DND-41 (cell line): ENCODE data around the gene ZMYND10.

Experiments
- ATAC-seq: fragments of 200-7000 bp; cut with Tn5 transposase; 3 replicates; pipeline ENCODE4 v1.9.1; 2021; ENCODE audit warnings: low read depth; ENCODE audit not compliant: insufficient read depth
- DNase-seq: peaks from one replicate; pipeline ENCODE4 v3.0.0-alpha.2; 2020
- H2AFZ ChIP-seq: 2 replicates; pipeline ENCODE4 v1.6.0; 2012; ENCODE audit warnings: low read depth, low read length
- H3K27ac ChIP-seq: 2 replicates; pipeline ENCODE4 v1.5.1; 2012; ENCODE audit warnings: low read length, inconsistent platforms
- H3K27me3 ChIP-seq: fragments of 200-600 bp; sonication (generic); 2 replicates; pipeline ENCODE4 v1.6.0; 2012; ENCODE audit warnings: low read length, mild to moderate bottlenecking, inconsistent platforms; ENCODE audit not compliant: insufficient read depth, poor library complexity
- H3K36me3 ChIP-seq: 2 replicates; pipeline ENCODE4 v1.5.1; 2012; ENCODE audit warnings: low read length, inconsistent platforms; ENCODE audit not compliant: insufficient read depth
- H3K4me1 ChIP-seq: 2 replicates; pipeline ENCODE4 v1.5.1; 2012; ENCODE audit warnings: mild to moderate bottlenecking, low read length; ENCODE audit not compliant: insufficient read depth
- H3K4me2 ChIP-seq: 2 replicates; pipeline ENCODE4 v1.6.0; 2012; ENCODE audit warnings: mild to moderate bottlenecking, moderate library complexity, low read length, inconsistent platforms; ENCODE audit not compliant: insufficient read depth
- H3K4me3 ChIP-seq, 2 experiments: fragments of 200-600 bp in 1 of 2; shearing (Covaris generic) in 1 of 2; 2 replicates each; pipeline ENCODE4 v1.5.1; 2012 to 2016; ENCODE audit warnings: inconsistent platforms in 2 of 2, low read length in 2 of 2, mild to moderate bottlenecking in 2 of 2, low read depth in 1 of 2, moderate library complexity in 1 of 2
- H3K79me2 ChIP-seq: 2 replicates; pipeline ENCODE4 v1.6.0; 2012; ENCODE audit warnings: low read length, inconsistent platforms; ENCODE audit not compliant: insufficient read depth
- H3K9ac ChIP-seq: 2 replicates; pipeline ENCODE4 v1.6.0; 2012; ENCODE audit warnings: low read depth, mild to moderate bottlenecking, inconsistent platforms, low read length, moderate library complexity
- H3K9me3 ChIP-seq: 2 replicates; pipeline ENCODE4 v1.5.1; 2012; ENCODE audit warnings: low read length, moderate library complexity, mild to moderate bottlenecking, inconsistent platforms; ENCODE audit not compliant: insufficient read depth, severe bottlenecking
- H4K20me1 ChIP-seq: 2 replicates; pipeline ENCODE4 v1.6.0; 2012; ENCODE audit warnings: low read length; ENCODE audit not compliant: insufficient read depth
- EZH2 ChIP-seq: IDR thresholded peaks from 3 replicates; pipeline ENCODE4 v1.6.1; 2012; ENCODE audit warnings: borderline replicate concordance, low read depth, mild to moderate bottlenecking, moderate library complexity, low read length, inconsistent platforms; ENCODE audit not compliant: severe bottlenecking
- TF ChIP-seq, protein P1 (sequence below): IDR thresholded peaks from 2 replicates; pipeline ENCODE4 v1.5.1; 2012; ENCODE audit warnings: borderline replicate concordance, low read length, moderate library complexity, mild to moderate bottlenecking; ENCODE audit not compliant: poor library complexity, severe bottlenecking; ENCODE audit errors: extremely low read depth

ZMYND10 gene

GRCh38 chr3:50375258-50375931 lies 29.9 kb upstream of the ZMYND10 start:
- no peaks in the 10 kb centered on the region for H3K27me3 ChIP-seq
- no peak overlapping the region for H3K9ac ChIP-seq
- no peaks in the 10 kb centered on the region for H3K79me2 ChIP-seq
- no peaks in the 10 kb centered on the region for H3K9me3 ChIP-seq
- ATAC-seq (no peak), DNase-seq (no peak)
- no peak overlapping the region for H3K4me3 ChIP-seq
- no peaks in the 10 kb centered on the region for H3K36me3 ChIP-seq
- no peak overlapping the region for H3K4me2 ChIP-seq
- TF ChIP-seq, protein P1, sequence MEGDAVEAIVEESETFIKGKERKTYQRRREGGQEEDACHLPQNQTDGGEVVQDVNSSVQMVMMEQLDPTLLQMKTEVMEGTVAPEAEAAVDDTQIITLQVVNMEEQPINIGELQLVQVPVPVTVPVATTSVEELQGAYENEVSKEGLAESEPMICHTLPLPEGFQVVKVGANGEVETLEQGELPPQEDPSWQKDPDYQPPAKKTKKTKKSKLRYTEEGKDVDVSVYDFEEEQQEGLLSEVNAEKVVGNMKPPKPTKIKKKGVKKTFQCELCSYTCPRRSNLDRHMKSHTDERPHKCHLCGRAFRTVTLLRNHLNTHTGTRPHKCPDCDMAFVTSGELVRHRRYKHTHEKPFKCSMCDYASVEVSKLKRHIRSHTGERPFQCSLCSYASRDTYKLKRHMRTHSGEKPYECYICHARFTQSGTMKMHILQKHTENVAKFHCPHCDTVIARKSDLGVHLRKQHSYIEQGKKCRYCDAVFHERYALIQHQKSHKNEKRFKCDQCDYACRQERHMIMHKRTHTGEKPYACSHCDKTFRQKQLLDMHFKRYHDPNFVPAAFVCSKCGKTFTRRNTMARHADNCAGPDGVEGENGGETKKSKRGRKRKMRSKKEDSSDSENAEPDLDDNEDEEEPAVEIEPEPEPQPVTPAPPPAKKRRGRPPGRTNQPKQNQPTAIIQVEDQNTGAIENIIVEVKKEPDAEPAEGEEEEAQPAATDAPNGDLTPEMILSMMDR = peak; percentile 25
- TF ChIP-seq EZH2 = no peak
- no peaks in the 10 kb centered on the region; the same call in 1 of the 2 replicates for H4K20me1 ChIP-seq
- no peak overlapping the region for H3K27ac ChIP-seq
- 0 out of 2 replicates have a peak, but pooled peaks cover 2% of the 10 kb centered on the region for H3K4me1 ChIP-seq
- H2AFZ ChIP-seq = no peak overlapping the region

DNA sequence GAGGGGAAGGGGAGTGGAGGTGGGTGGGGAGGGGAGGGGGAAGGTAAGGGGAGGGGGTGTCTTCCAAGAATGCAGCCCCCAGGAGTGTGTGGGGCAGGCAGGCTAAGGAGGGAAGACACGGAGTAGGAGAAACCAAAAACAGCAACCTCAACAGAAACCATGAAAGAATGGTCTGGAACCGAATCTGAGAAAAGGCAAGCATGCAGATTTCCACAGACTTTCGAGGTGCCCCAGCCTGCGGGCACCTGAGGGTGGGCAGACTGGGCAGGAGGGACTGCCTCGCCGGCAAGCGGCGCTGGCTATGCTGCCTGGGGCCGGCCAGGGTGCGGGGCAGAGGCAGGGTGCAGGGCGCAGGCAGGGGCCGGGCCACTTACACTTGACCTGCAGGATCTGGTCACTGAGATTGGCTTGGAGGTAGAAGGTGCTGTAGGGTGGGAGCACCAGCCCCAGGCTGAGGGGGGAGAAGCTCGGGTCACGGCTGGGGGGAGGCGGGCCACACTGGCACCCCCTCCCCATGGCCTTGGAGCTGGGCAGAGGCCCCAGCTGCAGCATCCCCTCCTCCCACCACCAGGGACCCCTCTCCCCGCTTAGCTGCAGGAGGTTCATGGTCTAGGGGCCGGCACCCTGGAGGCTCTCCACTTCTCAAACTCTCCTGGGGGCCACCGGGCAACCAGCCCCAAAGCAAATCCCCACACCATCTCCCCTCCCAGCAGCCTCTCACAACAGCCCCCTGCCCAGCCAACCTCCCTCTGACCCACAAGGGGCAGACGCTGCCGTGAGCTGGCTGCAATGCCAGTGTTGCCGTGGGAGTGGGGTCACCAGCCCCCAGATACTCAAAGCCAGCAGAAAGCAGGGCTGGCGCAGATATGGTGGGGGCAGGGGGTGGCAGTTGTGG lies 29.1 kb upstream of the ZMYND10 start:
- H2AFZ ChIP-seq = no peak overlapping the region
- H4K20me1 ChIP-seq = no peaks in the 10 kb centered on the region; the same call in 1 of the 2 replicates
- ATAC-seq (no peak), DNase-seq (no peak)
- no peak overlapping the region for H3K4me3 ChIP-seq
- H3K4me2 ChIP-seq = no peak overlapping the region
- no peaks in the 10 kb centered on the region for H3K9me3 ChIP-seq
- no peaks in the 10 kb centered on the region for H3K79me2 ChIP-seq
- no peak overlapping the region for H3K27ac ChIP-seq
- H3K9ac ChIP-seq = no peak overlapping the region
- H3K27me3 ChIP-seq = no peaks in the 10 kb centered on the region
- H3K4me1 ChIP-seq = 0 out of 2 replicates have a peak, but pooled peaks cover 2% of the 10 kb centered on the region
- no peaks in the 10 kb centered on the region for H3K36me3 ChIP-seq
- TF ChIP-seq EZH2 = no peak
- TF ChIP-seq, protein P1 = no peak

DNA sequence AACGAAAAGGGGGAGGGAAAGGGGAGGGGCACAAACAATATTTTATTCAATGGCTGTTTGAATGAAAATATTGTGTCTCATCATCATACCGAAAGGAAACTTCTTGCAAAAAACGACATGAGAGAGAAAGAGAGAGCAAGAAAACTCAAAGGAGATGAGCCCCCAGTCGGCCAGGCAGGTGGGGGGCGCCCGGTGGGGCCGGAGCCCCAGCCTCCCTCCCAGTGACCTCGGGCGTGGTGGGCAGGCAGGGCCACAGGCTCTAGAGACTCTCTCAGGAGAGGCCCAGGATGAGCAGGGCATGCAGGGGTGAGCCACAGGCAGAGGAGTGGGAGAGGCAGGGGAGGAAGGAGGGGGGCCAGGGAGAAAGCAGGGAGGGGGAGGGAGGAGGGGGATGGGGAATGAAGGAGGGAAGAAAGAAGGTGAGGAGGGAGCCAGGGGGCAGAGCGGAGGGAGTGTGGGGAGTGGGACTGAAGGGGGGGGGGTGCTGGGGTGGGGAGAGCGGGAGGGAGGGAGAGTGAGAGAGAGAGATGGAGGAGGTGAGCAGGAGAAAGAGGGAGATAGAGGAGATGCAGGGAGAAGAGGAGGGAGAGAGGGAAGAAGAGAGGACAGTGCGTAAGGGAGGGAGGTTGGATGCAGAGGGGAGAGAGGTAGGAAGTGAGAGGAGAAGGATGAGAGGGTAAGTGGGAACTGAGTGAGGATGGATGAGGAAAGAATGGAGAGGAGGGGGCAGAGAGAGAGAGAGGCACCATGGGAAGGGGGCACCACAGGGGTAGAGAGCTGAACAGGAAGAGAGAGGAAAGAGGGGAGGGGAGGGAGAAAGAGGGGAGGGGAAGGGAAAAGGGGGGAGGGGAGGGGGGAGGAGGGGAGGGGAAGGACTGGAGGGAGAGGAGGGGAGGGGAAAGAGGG lies 27.9 kb upstream of the ZMYND10 start:
- Histone ChIP-seq H3K4me1 (0 out of 2 replicates have a peak, but pooled peaks cover 2% of the 10 kb centered on the region), H3K36me3 (no peaks in the 10 kb centered on the region), H3K27ac (no peak overlapping the region), H2AFZ (no peak overlapping the region), H4K20me1 (peaks cover 1% of the 10 kb centered on the region; the same call in 1 of the 2 replicates), H3K4me3 (no peak overlapping the region), H3K9me3 (no peaks in the 10 kb centered on the region), H3K79me2 (no peaks in the 10 kb centered on the region), H3K4me2 (no peak overlapping the region), H3K9ac (no peak overlapping the region), H3K27me3 (no peaks in the 10 kb centered on the region)
- DNase-seq (no peak), ATAC-seq (no peak)
- TF ChIP-seq EZH2 = no peak
- TF ChIP-seq, protein P1 = no peak
